GM21360 (cell line): ENCODE results near the gene TRUB1.

Experiments
- ATAC-seq: cut with Tn5 transposase; IDR thresholded peaks from one replicate; pipeline ENCODE4 v1.9.1; 2021; ENCODE audit warnings: mild to moderate bottlenecking, moderate library complexity; ENCODE audit not compliant: unreplicated experiment

TRUB1 gene

DNA sequence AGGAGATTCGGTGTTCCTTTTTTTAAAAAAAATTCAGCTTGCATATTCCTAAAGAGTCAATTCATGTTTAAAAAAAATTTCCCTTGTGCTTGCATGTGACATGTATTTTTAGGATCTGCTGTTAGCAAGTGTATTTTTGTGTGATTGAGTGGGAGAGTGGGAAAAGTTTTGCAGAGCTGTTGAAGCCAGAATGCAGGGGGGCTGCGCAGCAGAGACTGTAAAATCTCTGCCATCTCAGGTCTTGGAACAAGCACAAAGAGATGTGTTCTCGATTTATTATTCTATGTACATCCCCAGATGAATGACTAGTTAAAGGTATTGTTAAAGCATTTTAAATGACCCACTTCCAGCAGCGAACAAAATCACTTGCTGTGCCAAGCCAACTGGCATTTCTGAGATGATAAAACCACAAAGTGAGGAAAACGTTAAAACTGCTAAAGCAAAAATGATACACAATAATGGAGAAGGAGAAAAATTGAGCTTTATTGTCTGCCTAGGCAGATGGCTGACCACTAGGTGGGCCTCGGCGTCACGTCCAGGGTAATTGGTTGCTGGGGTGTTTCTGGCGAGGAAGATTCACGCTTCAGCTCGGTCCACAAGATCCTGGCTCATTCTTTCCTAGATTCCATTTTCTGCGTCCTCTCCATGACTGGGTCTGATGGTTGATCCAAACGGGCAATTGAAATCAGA lies 88.2 kb downstream of the TRUB1 start:
- ATAC-seq: no peak

DNA sequence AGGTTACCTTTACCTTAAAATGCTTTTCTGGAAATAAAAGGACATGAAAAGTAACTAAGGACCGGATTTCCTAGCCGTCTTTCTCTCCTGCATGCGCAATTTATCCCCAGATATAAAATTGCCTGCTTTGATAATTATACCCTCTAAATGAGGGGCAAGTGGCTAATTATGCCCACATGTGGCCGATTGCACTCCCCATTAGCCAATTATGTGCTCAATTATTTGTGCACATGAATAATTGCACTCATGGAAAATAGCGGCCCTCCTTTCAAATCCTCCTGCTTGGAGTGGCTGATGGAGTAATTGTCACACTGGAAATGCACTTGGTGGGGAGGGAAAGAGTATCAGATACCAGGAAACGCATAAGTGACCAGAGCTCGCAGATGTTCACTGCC lies 88.7 kb downstream of the TRUB1 start:
- ATAC-seq: no peak
